Measurements from ENCODE around the gene FTSJ1. TPM values are rescaled to one million over a fixed set of nuclear protein-coding genes. Genes with fewer than 3 reads are reported as not detected.

FTSJ1 gene
- total and polyA plus RNA-seq, 11 donors: 13.6 to 62.4 (median 18.1) TPM

DNA sequence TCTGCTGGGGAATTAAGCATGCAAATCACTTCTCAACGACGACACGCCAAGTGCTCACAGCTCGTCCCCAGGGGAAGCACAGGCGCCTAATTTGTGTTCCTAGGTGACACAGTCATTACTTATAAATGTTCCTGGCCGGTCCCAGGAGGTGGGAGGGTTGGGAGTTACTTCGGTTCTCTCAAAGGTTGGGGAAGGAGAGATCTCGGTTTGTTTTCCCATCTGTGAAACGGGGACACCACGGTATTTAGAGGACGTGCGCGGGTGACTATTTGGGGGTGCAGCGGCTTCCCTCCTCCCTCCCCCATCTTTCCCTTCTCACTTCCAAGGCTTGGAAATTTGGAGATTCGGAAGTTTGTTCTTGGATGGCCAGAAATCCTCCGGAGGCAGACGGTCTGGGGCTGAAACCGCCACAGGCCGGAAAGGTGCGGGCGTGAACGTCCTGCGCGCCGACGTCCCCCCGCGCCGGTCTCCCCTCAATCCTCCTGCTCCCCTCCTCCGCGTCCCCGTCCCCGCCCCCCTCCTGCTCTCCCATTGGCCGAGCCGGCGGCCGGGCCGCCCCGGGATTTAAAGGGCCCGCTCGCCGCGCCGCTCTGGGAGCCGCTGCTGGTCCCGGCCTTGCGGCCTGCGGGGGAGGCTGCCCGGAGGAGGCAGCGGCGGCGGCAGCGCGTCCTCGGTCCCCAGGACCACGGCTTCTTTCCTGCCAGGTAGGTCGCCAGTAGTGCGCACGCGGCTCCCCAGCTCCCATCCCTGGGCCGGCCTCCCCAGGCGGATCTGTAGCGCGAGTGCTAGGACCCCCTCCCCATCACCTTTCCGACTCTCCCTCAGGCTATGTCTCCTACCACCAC, 32.6 kb downstream of the FTSJ1 start, which contains the start of gene PORCN:
PORCN (plus strand) TSS at position 593 of the 845 bp plus-strand sequence. CDS start 829 bp downstream, outside the sequence.
- intact Hi-C loops (cut with DNase I): loop anchor here in 2 of 10 donors (5.0 to 10.0 kb wide), 2 partner anchors 424 to 426 kb away; no protein-coding TSS in a partner anchor
- 0 to 39% (median 13%) methylated on average over 21 to 65 of the region's 65 CpGs for WGBS, 4 donors
- Histone ChIP-seq H3K9me3 (no peaks in the 10 kb centered on the region), H3K27me3 (no peaks in the 10 kb centered on the region), H3K4me1 (peaks cover 0 to 10% (median 3%) of the 10 kb centered on the region in 12 donors), H3K27ac (peak within 1 kb of the TSS in 11 of 12 donors; percentile 50 to 86 (median 79)), H3K4me3 (peak within 1 kb of the TSS; percentile 31 to 97 (median 76)), H3K36me3 (peaks cover 0 to 4% (median 0%) of the 10 kb centered on the region in 9 donors)
- ATAC-seq (peak; percentile 85 to 97 (median 95)), DNase-seq (peak; percentile 87 to 92 (median 89))
- TF ChIP-seq, protein P1, sequence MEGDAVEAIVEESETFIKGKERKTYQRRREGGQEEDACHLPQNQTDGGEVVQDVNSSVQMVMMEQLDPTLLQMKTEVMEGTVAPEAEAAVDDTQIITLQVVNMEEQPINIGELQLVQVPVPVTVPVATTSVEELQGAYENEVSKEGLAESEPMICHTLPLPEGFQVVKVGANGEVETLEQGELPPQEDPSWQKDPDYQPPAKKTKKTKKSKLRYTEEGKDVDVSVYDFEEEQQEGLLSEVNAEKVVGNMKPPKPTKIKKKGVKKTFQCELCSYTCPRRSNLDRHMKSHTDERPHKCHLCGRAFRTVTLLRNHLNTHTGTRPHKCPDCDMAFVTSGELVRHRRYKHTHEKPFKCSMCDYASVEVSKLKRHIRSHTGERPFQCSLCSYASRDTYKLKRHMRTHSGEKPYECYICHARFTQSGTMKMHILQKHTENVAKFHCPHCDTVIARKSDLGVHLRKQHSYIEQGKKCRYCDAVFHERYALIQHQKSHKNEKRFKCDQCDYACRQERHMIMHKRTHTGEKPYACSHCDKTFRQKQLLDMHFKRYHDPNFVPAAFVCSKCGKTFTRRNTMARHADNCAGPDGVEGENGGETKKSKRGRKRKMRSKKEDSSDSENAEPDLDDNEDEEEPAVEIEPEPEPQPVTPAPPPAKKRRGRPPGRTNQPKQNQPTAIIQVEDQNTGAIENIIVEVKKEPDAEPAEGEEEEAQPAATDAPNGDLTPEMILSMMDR (IDR thresholded peaks at IDR 0.05): no peak
- TF ChIP-seq POLR2A (IDR thresholded peaks at IDR 0.05): peak in 1 of 2 donors; percentile 68

DNA sequence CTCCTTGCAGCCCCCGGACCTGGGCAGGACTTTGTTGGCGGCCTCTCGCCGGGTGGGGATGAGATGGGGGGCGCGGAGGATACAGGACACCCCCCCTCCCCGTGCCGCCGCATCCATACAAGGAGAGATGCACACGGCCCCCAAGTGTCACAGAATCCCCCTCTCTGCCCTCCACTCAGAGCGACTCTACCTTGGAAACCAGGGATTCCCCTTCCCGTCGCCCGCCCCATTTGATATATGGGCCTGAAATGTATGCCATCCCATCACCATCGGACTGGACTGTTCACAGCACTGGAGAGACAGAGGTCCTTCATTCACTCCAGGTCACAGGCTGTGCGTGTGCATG, 33.2 kb downstream of the FTSJ1 start:
- no peaks in the 10 kb centered on the region for H3K27me3 ChIP-seq
- 2 to 33% (median 15%) methylated on average over 10 to 16 of the region's 16 CpGs for WGBS, 4 donors
- intact Hi-C loops (cut with DNase I): loop anchor here in 2 of 10 donors (5.0 to 10.0 kb wide), 2 partner anchors 424 to 427 kb away; no protein-coding TSS in a partner anchor
- ATAC-seq (peak in 2 of 4 donors; percentile 3 to 7), DNase-seq (no peak)
- no peaks in the 10 kb centered on the region for H3K9me3 ChIP-seq
- TF ChIP-seq, protein P1 (IDR thresholded peaks at IDR 0.05): no peak
- TF ChIP-seq POLR2A (IDR thresholded peaks at IDR 0.05): no peak
- H3K4me3 ChIP-seq: peak overlapping the region; percentile 31 to 97 (median 76)
- peaks cover 0 to 10% (median 3%) of the 10 kb centered on the region in 12 donors for H3K4me1 ChIP-seq
- H3K27ac ChIP-seq: peak overlapping the region in 10 of 12 donors; percentile 50 to 86 (median 80)
- H3K36me3 ChIP-seq: peaks cover 0 to 4% (median 0%) of the 10 kb centered on the region in 9 donors

DNA sequence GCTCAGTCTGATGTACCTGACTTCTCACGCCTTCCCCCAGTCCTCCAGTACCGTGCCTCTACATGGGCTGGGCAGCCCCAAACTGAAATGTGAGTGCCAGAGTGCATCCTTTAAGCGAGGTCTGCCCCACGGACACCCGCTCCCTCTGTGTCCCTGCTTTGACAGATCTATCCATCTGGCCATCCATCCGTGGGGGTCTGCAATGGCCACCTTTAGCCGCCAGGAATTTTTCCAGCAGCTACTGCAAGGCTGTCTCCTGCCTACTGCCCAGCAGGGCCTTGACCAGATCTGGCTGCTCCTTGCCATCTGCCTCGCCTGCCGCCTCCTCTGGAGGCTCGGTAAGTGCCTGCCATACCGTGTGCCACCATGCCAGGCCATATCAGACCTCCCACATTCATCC, 33.6 kb downstream of the FTSJ1 start:
- ATAC-seq (no peak), DNase-seq (no peak)
- TF ChIP-seq POLR2A (IDR thresholded peaks at IDR 0.05): no peak
- TF ChIP-seq, protein P1 (IDR thresholded peaks at IDR 0.05): no peak
- H3K4me1 ChIP-seq: peaks cover 0 to 10% (median 3%) of the 10 kb centered on the region in 12 donors
- intact Hi-C loops (cut with DNase I): loop anchor here in 3 of 10 donors (5.0 to 10.0 kb wide), 2 partner anchors 425 to 427 kb away; no protein-coding TSS in a partner anchor
- peak overlapping the region in 11 of 12 donors; percentile 62 to 97 (median 76) for H3K4me3 ChIP-seq
- H3K36me3 ChIP-seq: peaks cover 0 to 4% (median 0%) of the 10 kb centered on the region in 9 donors
- peak overlapping the region in 1 of 12 donors; percentile 79 for H3K27ac ChIP-seq
- 65 to 71% (median 69%) methylated on average over 11 of the region's 11 CpGs for WGBS, 4 donors
- H3K9me3 ChIP-seq: no peaks in the 10 kb centered on the region
- H3K27me3 ChIP-seq: no peaks in the 10 kb centered on the region

DNA sequence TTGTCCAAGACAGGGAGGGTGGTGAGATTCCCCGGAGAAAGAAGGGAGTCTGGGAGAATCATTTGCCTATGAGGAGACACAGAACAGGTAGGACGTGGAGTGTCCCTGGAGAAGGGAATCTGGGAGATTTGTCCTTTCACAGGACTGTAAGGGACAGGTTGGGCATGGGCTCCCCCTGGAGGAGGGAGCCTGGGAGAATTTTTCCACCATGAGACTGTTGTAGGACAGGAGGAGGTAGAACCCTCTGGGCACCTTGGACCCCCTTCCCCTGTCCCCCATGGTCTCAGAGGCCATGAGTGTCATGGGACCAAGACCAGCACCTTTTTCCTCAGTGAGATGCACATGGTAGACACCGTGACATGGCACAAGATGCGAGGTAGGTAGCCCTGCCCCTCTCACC, 35.6 kb downstream of the FTSJ1 start:
- Histone ChIP-seq H3K27me3 (no peaks in the 10 kb centered on the region), H3K9me3 (no peaks in the 10 kb centered on the region), H3K36me3 (peaks cover 0 to 4% (median 0%) of the 10 kb centered on the region in 9 donors), H3K4me1 (peaks cover 0 to 10% (median 3%) of the 10 kb centered on the region in 12 donors), H3K4me3 (no peak overlapping the region), H3K27ac (no peak overlapping the region)
- intact Hi-C loops (cut with DNase I): loop anchor here in 1 of 10 donors (5.0 kb wide), 1 partner anchor 429 kb away; no protein-coding TSS in a partner anchor
- no peak for ATAC-seq
- DNase-seq: no peak
- 66 to 77% (median 74%) methylated on average over 4 of the region's 4 CpGs for WGBS, 4 donors
- TF ChIP-seq POLR2A (IDR thresholded peaks at IDR 0.05): no peak
- TF ChIP-seq, protein P1 (IDR thresholded peaks at IDR 0.05): peak in 5 of 12 donors; percentile 9 to 40 (median 25)
